LNCAP (cell line): ENCODE data around the gene CAMTA1.

Source experiments
- CTCF ChIP-seq: fragments of 450-650 bp; IDR thresholded peaks from 2 replicates; pipeline ENCODE4 v1.5.1; 2017; ENCODE audit warnings: mild to moderate bottlenecking

The CAMTA1 gene

GRCh38 chr1:7013833-7014639 lies 228.8 kb downstream of the CAMTA1 start:
- TF ChIP-seq CTCF, result no peak

GRCh38 chr1:7014640-7014930 lies 229.3 kb downstream of the CAMTA1 start:
- TF ChIP-seq CTCF, result no peak

GRCh38 chr1:7015022-7015421 lies 229.8 kb downstream of the CAMTA1 start:
- no peak for TF ChIP-seq CTCF

GRCh38 chr1:7018351-7018750 lies 233.1 kb downstream of the CAMTA1 start:
- no peak for TF ChIP-seq CTCF

- no peak for TF ChIP-seq CTCF
Observed at GRCh38 chr1:7018826-7019225, 233.6 kb downstream of the CAMTA1 start.

GRCh38 chr1:7019510-7019909 lies 234.3 kb downstream of the CAMTA1 start:
- TF ChIP-seq CTCF, result no peak

- no peak for TF ChIP-seq CTCF
Observed at GRCh38 chr1:7022058-7022457, 236.8 kb downstream of the CAMTA1 start.

GRCh38 chr1:7025013-7025412 lies 239.8 kb downstream of the CAMTA1 start:
- no peak for TF ChIP-seq CTCF
